Astrocyte (in vitro differentiated cells and primary cell): ENCODE data around the gene OTUB2. TPM values are rescaled to one million over a fixed set of nuclear protein-coding genes. Genes with fewer than 3 reads are reported as not detected.

Source experiments
- DNase-seq: peaks from one replicate; pipeline ENCODE4 v3.0.0-alpha.2; 2010; ENCODE audit warnings: low read depth
- FAIRE-seq: peaks from 2 replicates; lab custom pipeline; 2011; peaks lifted over from hg19 to GRCh38; lab: Jason Lieb, UNC
- H2AFZ ChIP-seq: 2 replicates; pipeline ENCODE4 v1.6.0; 2012; ENCODE audit warnings: low read depth, low read length, inconsistent platforms
- H3K27ac ChIP-seq: 2 replicates; pipeline ENCODE4 v1.5.1; 2011; ENCODE audit warnings: low read depth, low read length, inconsistent platforms
- H3K27me3 ChIP-seq: 2 replicates; pipeline ENCODE4 v1.6.0; 2011; ENCODE audit warnings: low read length, inconsistent platforms; ENCODE audit not compliant: insufficient read depth
- H3K36me3 ChIP-seq: 2 replicates; pipeline ENCODE4 v1.5.1; 2011; ENCODE audit warnings: low read length, inconsistent platforms; ENCODE audit not compliant: insufficient read depth
- H3K4me1 ChIP-seq: 2 replicates; pipeline ENCODE4 v1.5.1; 2011; ENCODE audit warnings: low read length, inconsistent platforms; ENCODE audit not compliant: insufficient read depth
- H3K4me2 ChIP-seq: 2 replicates; pipeline ENCODE4 v1.6.0; 2012; ENCODE audit warnings: low read length, inconsistent platforms
- H3K4me3 ChIP-seq: 2 replicates; pipeline ENCODE4 v1.5.1; 2011; ENCODE audit warnings: low read depth, mild to moderate bottlenecking, low read length, inconsistent platforms; ENCODE audit not compliant: insufficient read depth
- H3K79me2 ChIP-seq: 2 replicates; pipeline ENCODE4 v1.6.0; 2012; ENCODE audit warnings: mild to moderate bottlenecking, low read length, inconsistent platforms; ENCODE audit not compliant: insufficient read depth
- H3K9ac ChIP-seq: 2 replicates; pipeline ENCODE4 v1.6.0; 2012; ENCODE audit warnings: mild to moderate bottlenecking, low read length, inconsistent platforms
- H3K9me3 ChIP-seq: 2 replicates; pipeline ENCODE4 v1.5.1; 2012; ENCODE audit warnings: low read depth, mild to moderate bottlenecking, low read length, inconsistent platforms; ENCODE audit not compliant: insufficient read depth
- H4K20me1 ChIP-seq: 2 replicates; pipeline ENCODE4 v1.6.0; 2012; ENCODE audit warnings: low read length, inconsistent platforms; ENCODE audit not compliant: insufficient read depth
- H3K27ac Mint-ChIP-seq: one replicate; pipeline ENCODE4 v1.8.0; 2021; ENCODE audit warnings: mild to moderate bottlenecking, mixed read lengths; ENCODE audit not compliant: unreplicated experiment
- H3K27me3 Mint-ChIP-seq: one replicate; pipeline ENCODE4 v1.8.0; 2021; ENCODE audit warnings: low read depth, mixed read lengths; ENCODE audit not compliant: unreplicated experiment
- H3K36me3 Mint-ChIP-seq: one replicate; pipeline ENCODE4 v1.8.0; 2021; ENCODE audit warnings: low read depth, mixed read lengths; ENCODE audit not compliant: unreplicated experiment
- H3K4me1 Mint-ChIP-seq: one replicate; pipeline ENCODE4 v1.8.0; 2021; ENCODE audit warnings: low read depth, mixed read lengths; ENCODE audit not compliant: unreplicated experiment
- H3K4me3 Mint-ChIP-seq: one replicate; pipeline ENCODE4 v1.8.0; 2021; ENCODE audit warnings: mild to moderate bottlenecking, moderate library complexity, mixed read lengths; ENCODE audit not compliant: unreplicated experiment
- H3K9me3 Mint-ChIP-seq: one replicate; pipeline ENCODE4 v1.8.0; 2021; ENCODE audit warnings: mild to moderate bottlenecking, mixed read lengths; ENCODE audit not compliant: unreplicated experiment
- CTCF ChIP-seq: IDR thresholded peaks from 2 replicates; pipeline ENCODE4 v1.5.1; 2011; ENCODE audit warnings: low read depth, mild to moderate bottlenecking, inconsistent platforms, low read length, moderate library complexity; ENCODE audit not compliant: insufficient read depth
- EZH2 ChIP-seq: IDR thresholded peaks from 2 replicates; pipeline ENCODE4 v1.6.1; 2012; ENCODE audit warnings: mild to moderate bottlenecking, low read length, inconsistent platforms; ENCODE audit not compliant: insufficient read depth
- total RNA-seq: library from RNA; stranded (reverse); gene quantifications from 2 replicates; pipeline ENCODE4 v1.2.1, GENCODE V29; 2021

The OTUB2 gene
- total RNA-seq, 1 donor from 2014 or later = 3.3 TPM

GRCh38 chr14:94051115-94051514, 25.0 kb downstream of the OTUB2 start:
- peaks cover 49% of the 10 kb centered on the region for H4K20me1 ChIP-seq
- H3K4me2 ChIP-seq = no peak overlapping the region
- no peak overlapping the region for H3K27ac ChIP-seq
- Mint-ChIP-seq H3K9me3 (peaks cover 1% of the 10 kb centered on the region), H3K27ac (peak overlapping the region; percentile 75), H3K27me3 (no peaks in the 10 kb centered on the region), H3K4me1 (peaks cover 8% of the 10 kb centered on the region), H3K36me3 (peaks cover 49% of the 10 kb centered on the region), H3K4me3 (no peak overlapping the region)
- H3K9me3 ChIP-seq = no peaks in the 10 kb centered on the region
- TF ChIP-seq CTCF = peak; percentile 60
- TF ChIP-seq EZH2 = no peak
- H2AFZ ChIP-seq = no peak overlapping the region
- no peaks in the 10 kb centered on the region for H3K4me1 ChIP-seq
- no peaks in the 10 kb centered on the region for H3K79me2 ChIP-seq
- no peak overlapping the region for H3K4me3 ChIP-seq
- FAIRE-seq = no peak
- peaks cover 67% of the 10 kb centered on the region for H3K36me3 ChIP-seq
- DNase-seq = peak; percentile 44
- no peaks in the 10 kb centered on the region for H3K27me3 ChIP-seq
- H3K9ac ChIP-seq = no peak overlapping the region

GRCh38 chr14:94051779-94052178, 25.6 kb downstream of the OTUB2 start:
- peaks cover 70% of the 10 kb centered on the region for H3K36me3 ChIP-seq
- Mint-ChIP-seq H3K36me3 (peaks cover 55% of the 10 kb centered on the region), H3K9me3 (peaks cover 1% of the 10 kb centered on the region), H3K4me1 (peaks cover 12% of the 10 kb centered on the region), H3K27me3 (no peaks in the 10 kb centered on the region), H3K4me3 (no peak overlapping the region), H3K27ac (no peak overlapping the region)
- H3K4me3 ChIP-seq = no peak overlapping the region
- H3K9me3 ChIP-seq = no peaks in the 10 kb centered on the region
- no peak for DNase-seq
- H3K27ac ChIP-seq = no peak overlapping the region
- no peaks in the 10 kb centered on the region for H3K79me2 ChIP-seq
- no peaks in the 10 kb centered on the region for H3K27me3 ChIP-seq
- H3K4me2 ChIP-seq = no peak overlapping the region
- H4K20me1 ChIP-seq = peaks cover 49% of the 10 kb centered on the region
- H3K9ac ChIP-seq = no peak overlapping the region
- H3K4me1 ChIP-seq = no peaks in the 10 kb centered on the region
- no peak overlapping the region for H2AFZ ChIP-seq
- FAIRE-seq = no peak
- TF ChIP-seq EZH2 (no peak), CTCF (no peak)

- TF ChIP-seq CTCF (no peak), EZH2 (no peak)
- Mint-ChIP-seq H3K4me1 (peaks cover 13% of the 10 kb centered on the region), H3K4me3 (no peak overlapping the region), H3K27ac (no peak overlapping the region), H3K9me3 (peaks cover 1% of the 10 kb centered on the region), H3K27me3 (no peaks in the 10 kb centered on the region), H3K36me3 (peaks cover 55% of the 10 kb centered on the region)
- no peaks in the 10 kb centered on the region for H3K9me3 ChIP-seq
- DNase-seq (no peak), FAIRE-seq (no peak)
- H3K4me1 ChIP-seq = no peaks in the 10 kb centered on the region
- H3K4me3 ChIP-seq = no peak overlapping the region
- H3K27me3 ChIP-seq = no peaks in the 10 kb centered on the region
- H3K36me3 ChIP-seq = peaks cover 70% of the 10 kb centered on the region
- H3K9ac ChIP-seq = no peak overlapping the region
- H3K4me2 ChIP-seq = no peak overlapping the region
- no peak overlapping the region for H3K27ac ChIP-seq
- H3K79me2 ChIP-seq = no peaks in the 10 kb centered on the region
- peaks cover 49% of the 10 kb centered on the region for H4K20me1 ChIP-seq
- no peak overlapping the region for H2AFZ ChIP-seq
These were observed 26.1 kb downstream of the OTUB2 start for GRCh38 chr14:94052199-94052598.
